GM18951 (cell line): ENCODE measurements around the gene FKBP7.
A peak's percentile ranks its signal among the peaks of the same experiment; 100 is the strongest.

Experiments
- POLR2A ChIP-seq: IDR thresholded peaks from 4 replicates; pipeline ENCODE4 v1.6.1; 2011; ENCODE audit warnings: mild to moderate bottlenecking; ENCODE audit not compliant: insufficient read length, insufficient read depth; ENCODE audit errors: extremely low read depth
- in situ Hi-C: fragments of 300-500 bp; cut with MboI; formaldehyde crosslinking; loops from one replicate; pipeline ENCODE4 v1.12.0; 2022; ENCODE audit warnings: low sequenced_read_pairs, mixed read lengths, inconsistent platforms; ENCODE audit not compliant: unreplicated experiment

FKBP7 gene

GRCh38 chr2:178508646-178509045 lies 30.2 kb upstream of the FKBP7 start:
- in situ Hi-C loops = no loop called here
- no peak for TF ChIP-seq POLR2A

DNA sequence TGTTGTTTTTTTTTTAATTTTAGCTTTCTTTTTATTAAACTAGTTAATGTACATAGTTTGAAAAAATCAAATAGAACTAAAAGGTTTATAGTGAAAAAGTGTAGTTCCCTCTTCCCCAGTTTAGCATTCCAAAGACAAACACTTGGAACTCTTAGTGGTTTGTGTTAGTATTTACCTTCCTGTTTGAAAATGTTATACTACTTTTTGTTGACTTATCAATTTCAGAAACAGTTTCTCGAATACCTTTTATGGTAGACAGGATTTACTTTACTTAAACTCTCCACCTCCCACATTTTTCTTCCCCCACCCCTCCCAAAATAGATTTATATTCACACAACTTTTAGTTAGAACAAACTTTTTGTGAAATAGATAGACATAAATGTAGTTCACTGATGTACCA lies 28.5 kb upstream of the FKBP7 start:
- no peak for TF ChIP-seq POLR2A
- in situ Hi-C loops = no loop called here

DNA sequence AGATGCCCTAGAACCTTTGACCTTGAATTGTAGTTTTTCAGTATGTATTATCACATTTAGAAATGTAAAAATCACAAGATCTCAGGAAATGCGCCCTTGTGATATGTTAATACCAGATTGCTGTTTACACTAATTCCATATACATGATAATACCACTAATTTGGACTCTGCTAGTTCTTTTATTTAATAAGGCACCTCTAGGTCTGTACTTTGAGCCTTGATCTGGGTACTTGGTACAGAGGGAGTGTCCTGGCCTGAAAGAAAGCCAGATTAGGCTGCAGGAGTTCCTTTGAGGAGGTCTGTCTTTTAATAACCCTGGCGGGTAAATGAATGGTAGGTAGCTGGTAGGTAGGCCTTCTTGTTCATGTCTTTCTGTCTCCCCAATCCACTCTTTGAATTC lies 28.1 kb upstream of the FKBP7 start:
- in situ Hi-C loops = no loop called here

GRCh38 chr2:178506101-178506500 lies 27.7 kb upstream of the FKBP7 start:
- no peak for TF ChIP-seq POLR2A
- in situ Hi-C loops = no loop called here

More for the DNA sequence above, 28.1 kb upstream of the FKBP7 start:
- no peak for TF ChIP-seq POLR2A

DNA sequence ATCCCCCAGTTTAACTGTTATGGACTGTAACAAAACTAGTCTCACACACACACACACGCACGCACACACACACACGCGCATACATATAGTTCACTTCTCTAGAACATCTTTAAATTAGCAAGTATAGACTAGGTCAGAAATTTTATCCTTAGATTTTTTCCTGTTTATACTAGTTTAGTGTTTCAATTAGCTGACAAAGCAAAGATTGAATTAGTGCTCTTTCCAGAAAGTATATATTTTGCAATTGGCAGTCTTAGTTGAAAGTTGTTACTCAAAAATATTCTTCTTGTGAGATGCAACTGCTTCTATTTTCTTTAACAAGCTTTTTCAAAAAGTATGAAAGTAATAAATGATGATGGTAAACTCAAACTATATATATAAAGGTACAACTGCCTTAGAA lies 24.4 kb upstream of the FKBP7 start:
- no peak for TF ChIP-seq POLR2A
- in situ Hi-C loops = no loop called here

DNA sequence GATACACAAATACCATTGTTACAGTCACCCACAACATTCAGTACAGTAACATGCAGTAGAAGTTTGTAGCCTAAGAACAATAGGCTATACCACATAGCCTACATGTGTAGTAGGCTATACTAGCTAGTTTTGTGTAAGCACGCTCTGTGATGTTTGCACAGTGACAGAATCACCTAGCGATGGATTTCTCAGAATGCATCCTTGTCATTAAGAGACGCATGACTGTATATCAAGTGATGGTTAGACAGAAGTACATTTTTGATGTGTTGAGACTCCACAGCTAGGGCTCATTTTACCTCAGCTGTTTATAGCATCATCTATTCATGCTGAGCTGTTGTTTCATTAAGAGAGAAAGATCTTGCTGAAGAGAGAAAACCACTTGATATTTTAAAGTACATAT lies 21.2 kb upstream of the FKBP7 start:
- no peak for TF ChIP-seq POLR2A
- in situ Hi-C loops = no loop called here

DNA sequence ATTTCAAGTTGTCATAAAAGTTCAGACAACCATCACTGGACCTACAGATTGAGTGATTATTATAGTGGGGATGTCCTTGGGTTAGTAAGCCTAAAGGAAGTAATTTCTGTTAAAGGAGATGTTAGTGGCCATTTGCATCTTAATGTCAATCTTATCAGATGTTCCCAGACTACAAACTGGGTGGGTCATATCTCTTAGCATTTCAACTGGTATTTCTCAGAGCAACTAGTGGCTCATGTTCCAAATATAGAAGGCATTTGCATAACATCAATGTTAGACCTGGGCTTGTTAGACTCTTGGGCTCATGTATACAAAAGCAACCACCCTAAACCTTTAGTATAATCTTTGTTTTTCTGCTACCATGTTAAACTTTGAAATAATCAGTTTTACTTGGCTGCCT lies 19.7 kb upstream of the FKBP7 start:
- in situ Hi-C loops = no loop called here
- no peak for TF ChIP-seq POLR2A

- no peak for TF ChIP-seq POLR2A
- in situ Hi-C loops = no loop called here
These were observed 17.6 kb upstream of the FKBP7 start for GRCh38 chr2:178496049-178496448.

GRCh38 chr2:178491612-178492011 lies 13.2 kb upstream of the FKBP7 start:
- no peak for TF ChIP-seq POLR2A
- in situ Hi-C loops = no loop called here

DNA sequence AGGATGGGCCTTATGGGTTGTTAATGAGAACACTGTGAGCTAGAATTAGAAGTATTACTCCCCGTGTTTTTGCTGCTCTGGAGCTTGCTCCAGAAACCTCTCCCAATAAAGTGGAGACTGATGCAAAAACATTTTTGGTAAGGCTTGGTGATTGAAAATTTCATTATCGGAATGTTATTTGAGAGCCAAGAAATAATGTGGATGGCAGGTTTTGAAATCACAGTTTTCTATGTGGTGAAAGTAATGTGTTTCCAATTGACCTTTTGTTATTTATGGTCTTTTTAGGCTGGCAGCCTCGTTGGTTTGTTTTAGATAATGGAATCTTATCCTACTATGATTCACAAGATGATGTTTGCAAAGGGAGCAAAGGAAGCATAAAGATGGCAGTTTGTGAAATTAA lies 7.0 kb upstream of the FKBP7 start:
- in situ Hi-C loops = no loop called here
- no peak for TF ChIP-seq POLR2A

GRCh38 chr2:178484245-178485041 lies 6.0 kb upstream of the FKBP7 start:
- no peak for TF ChIP-seq POLR2A
- in situ Hi-C loops = no loop called here

GRCh38 chr2:178482437-178482836 lies 4.0 kb upstream of the FKBP7 start:
- in situ Hi-C loops = no loop called here
- no peak for TF ChIP-seq POLR2A

GRCh38 chr2:178480227-178481181 lies 2.1 kb upstream of the FKBP7 start, which contains the start of gene PLEKHA3:
TSS of gene PLEKHA3 (plus strand) at chr2:178480457. CDS start at chr2:178480870, 413 bp downstream.
- in situ Hi-C loops = no loop called here
- TF ChIP-seq POLR2A = peak; percentile 62

DNA sequence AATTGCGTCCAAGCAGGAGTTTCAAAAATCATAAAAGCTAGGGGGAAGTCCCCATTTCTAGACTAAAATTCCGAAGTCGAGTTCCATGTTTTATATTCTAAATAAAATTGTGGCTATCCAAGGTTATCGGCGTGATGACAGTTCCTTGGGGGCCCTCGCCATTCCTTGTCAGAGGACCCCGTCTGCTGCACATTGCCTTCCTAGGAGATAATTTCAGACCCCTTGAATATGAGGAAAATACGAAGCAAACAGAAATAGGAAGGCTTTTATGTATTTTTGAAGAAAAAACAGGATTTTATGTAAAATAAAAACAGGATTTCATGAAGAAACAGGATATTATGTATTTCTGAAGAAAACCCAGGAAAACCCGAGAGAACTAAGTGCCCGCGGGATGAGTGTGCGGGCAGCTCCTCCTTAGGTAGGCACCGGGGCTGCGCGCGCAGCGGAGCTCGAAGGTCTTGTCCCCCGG lies 1.4 kb upstream of the FKBP7 start:
- in situ Hi-C loops = no loop called here

GRCh38 chr2:178479275-178479616 lies 846 bp upstream of the FKBP7 start:
- TF ChIP-seq POLR2A = no peak

More for the DNA sequence above, 1.4 kb upstream of the FKBP7 start:
- TF ChIP-seq POLR2A = no peak

More at GRCh38 chr2:178479275-178479616, 846 bp upstream of the FKBP7 start:
- in situ Hi-C loops = no loop called here
